GM12878 (cell line): Measurements from ENCODE around the gene DPRX. TPM values are rescaled to one million over a fixed set of nuclear protein-coding genes. Genes with fewer than 3 reads are reported as not detected.

Experiments
- ATAC-seq: fragments of 200-7000 bp; cut with Tn5 transposase; 3 replicates; pipeline ENCODE4 v1.9.1; 2020; ENCODE audit warnings: mild to moderate bottlenecking, moderate library complexity
- BruUV-seq: library from RNA; stranded (reverse); fragments of 400-500 nt; replicated peaks from 2 replicates; lab custom pipeline; 2021; lab: Mats Ljungman, UMichigan
- CTCF ChIA-PET: fragments of 300-600 bp; sonication (Branson Sonifier 250); formaldehyde crosslinking; extraction: SDS; loops from one replicate; lab custom pipeline; 2021; ENCODE audit warnings: inconsistent platforms; lab: Yijun Ruan, JAX
- POLR2A ChIA-PET: fragments of 350-600 bp; formaldehyde crosslinking; extraction: SDS; loops from one replicate; lab custom pipeline; 2021; ENCODE audit warnings: inconsistent platforms; lab: Charles Lee
- RAD21 ChIA-PET: fragments of 300-600 bp; sonication (Branson Sonifier 250); formaldehyde crosslinking; loops from one replicate; lab custom pipeline; 2023; ENCODE audit warnings: antibody characterized with exemption; ENCODE audit not compliant: unreplicated experiment; lab: Charles Lee
- SMC1A ChIA-PET: fragments of 300-600 bp; sonication (Branson Sonifier 250); formaldehyde crosslinking; loops from one replicate; lab custom pipeline; 2023; ENCODE audit not compliant: unreplicated experiment, uncharacterized antibody; lab: Charles Lee
- DNase-seq: peaks from one replicate; pipeline ENCODE4 v3.0.0-alpha.2; 2011; ENCODE audit warnings: low read depth, low spot score
- FAIRE-seq: peaks from 3 replicates; lab custom pipeline; 2011; peaks lifted over from hg19 to GRCh38; lab: Jason Lieb, UNC
- H2AFZ ChIP-seq: 2 replicates; pipeline ENCODE4 v1.6.0; 2011; ENCODE audit warnings: low read depth, low read length, control low read depth; ENCODE audit not compliant: control insufficient read depth
- H3K27ac ChIP-seq: 2 replicates; pipeline ENCODE4 v1.5.1; 2011; ENCODE audit warnings: control low read depth; ENCODE audit not compliant: control insufficient read depth, insufficient read depth
- H3K27me3 ChIP-seq, 2 experiments: replicated peaks in 1 of 2; 2 replicates each; pipeline versions ENCODE4 v1.6.0 to v1.6.1; 2011; ENCODE audit warnings: low read length in 1 of 2; ENCODE audit not compliant: control insufficient read depth in 2 of 2, insufficient read depth in 2 of 2
- H3K36me3 ChIP-seq, 2 experiments: 2 replicates each; pipeline ENCODE4 v1.5.1; 2011; ENCODE audit warnings: low read length in 1 of 2; ENCODE audit not compliant: control insufficient read depth in 2 of 2, insufficient read depth in 2 of 2
- H3K4me1 ChIP-seq: 2 replicates; pipeline ENCODE4 v1.6.1; 2011; ENCODE audit warnings: mild to moderate bottlenecking, low read length, moderate library complexity, mixed read lengths; ENCODE audit not compliant: control insufficient read depth, insufficient read depth
- H3K4me2 ChIP-seq: 2 replicates; pipeline ENCODE4 v1.6.0; 2011; ENCODE audit warnings: control low read depth; ENCODE audit not compliant: control insufficient read depth, insufficient read depth
- H3K4me3 ChIP-seq: fragments of 200-600 bp; sonication (generic); 2 replicates; pipeline ENCODE4 v1.5.1; 2016
- H3K79me2 ChIP-seq: 2 replicates; pipeline ENCODE4 v1.6.0; 2011; ENCODE audit warnings: low read length; ENCODE audit not compliant: control insufficient read depth, insufficient read depth
- H3K9ac ChIP-seq: 2 replicates; pipeline ENCODE4 v1.8.0; 2011; ENCODE audit warnings: low read length, control low read depth, mixed read lengths; ENCODE audit not compliant: control insufficient read depth, insufficient read depth
- H3K9me3 ChIP-seq: replicated peaks from 3 replicates; pipeline ENCODE4 v1.5.1; 2011; ENCODE audit warnings: mild to moderate bottlenecking, low read length; ENCODE audit not compliant: control insufficient read depth, insufficient read depth
- H4K20me1 ChIP-seq: 2 replicates; pipeline ENCODE4 v1.6.0; 2011; ENCODE audit not compliant: control insufficient read depth, insufficient read depth
- CBFB ChIP-seq: IDR thresholded peaks from 2 replicates; pipeline ENCODE4 v1.6.1; 2016; ENCODE audit warnings: antibody characterized with exemption, low read depth
- CEBPB ChIP-seq, 2 experiments: fragments of 150-350 bp in 1 of 2; IDR thresholded peaks; 2 replicates each; pipeline ENCODE4 v1.6.1; 2012 to 2014; ENCODE audit warnings: low read depth in 2 of 2, low read length in 2 of 2, borderline replicate concordance in 1 of 2, inconsistent platforms in 1 of 2
- CHD1 ChIP-seq: IDR thresholded peaks from 2 replicates; pipeline ENCODE4 v1.6.1; 2012; ENCODE audit warnings: low read depth, low read length, improper control_type of control experiment
- EED ChIP-seq: sonication (generic); IDR thresholded peaks from 2 replicates; pipeline ENCODE4 v1.6.1; 2016; ENCODE audit warnings: antibody characterized with exemption, low read depth
- NFYA ChIP-seq: IDR thresholded peaks from 2 replicates; pipeline ENCODE4 v1.6.1; 2011; ENCODE audit warnings: low read depth, mild to moderate bottlenecking, low read length, improper control_type of control experiment, borderline replicate concordance
- PAX5 ChIP-seq: IDR thresholded peaks from 2 replicates; pipeline ENCODE4 v1.6.1; 2011; ENCODE audit warnings: low read depth, low read length, borderline replicate concordance
- POLR2A ChIP-seq: IDR thresholded peaks from 2 replicates; pipeline ENCODE4 v1.6.1; 2011; ENCODE audit warnings: low read depth, mild to moderate bottlenecking, low read length
- RELA ChIP-seq: fragments of 450-650 bp; IDR thresholded peaks from 2 replicates; pipeline ENCODE4 v1.8.0; 2014; ENCODE audit warnings: borderline replicate concordance; ENCODE audit not compliant: partially characterized antibody
- SIN3A ChIP-seq: IDR thresholded peaks from 2 replicates; pipeline ENCODE4 v1.6.1; 2012; ENCODE audit warnings: low read depth, low read length, improper control_type of control experiment
- SMAD1 ChIP-seq: fragments of 450-650 bp; IDR thresholded peaks from 2 replicates; pipeline ENCODE4 v1.6.1; 2018; ENCODE audit warnings: mild to moderate bottlenecking, low read depth; ENCODE audit not compliant: partially characterized antibody
- SMC3 ChIP-seq: IDR thresholded peaks from 2 replicates; pipeline ENCODE4 v1.6.1; 2011; ENCODE audit warnings: low read length, improper control_type of control experiment, borderline replicate concordance
- STAT3 ChIP-seq: IDR thresholded peaks from 2 replicates; pipeline ENCODE4 v1.6.1; 2011; ENCODE audit warnings: low read depth, low read length, improper control_type of control experiment
- TARDBP ChIP-seq: IDR thresholded peaks from 2 replicates; pipeline ENCODE4 v1.6.1; 2016; ENCODE audit warnings: borderline replicate concordance
- ZBED1 ChIP-seq: IDR thresholded peaks from 2 replicates; pipeline ENCODE4 v1.6.1; 2016; ENCODE audit warnings: borderline replicate concordance
- ZNF622 ChIP-seq: fragments of 450-650 bp; IDR thresholded peaks from 2 replicates; pipeline ENCODE4 v1.6.1; 2017; ENCODE audit warnings: mild to moderate bottlenecking, inconsistent platforms
- WGBS: methylation state at CpG from one replicate; pipeline ENCODE4 v1.1.6; 2016; ENCODE audit warnings: low lambda C conversion rate; ENCODE audit not compliant: insufficient replicate concordance, insufficient coverage; ENCODE audit errors: missing lambda C conversion rate; 5-methylcytosine and 5-hydroxymethylcytosine counted together
- in situ Hi-C: fragments of 300-500 bp; cut with MboI; formaldehyde crosslinking; loops from 9 replicates; pipeline ENCODE4 v1.14.3; 2018; ENCODE audit warnings: mixed read lengths
- intact Hi-C: fragments of 100-400 bp; cut with micrococcal nuclease; formaldehyde crosslinking; loops from one replicate; pipeline ENCODE4 v1.14.2; 2022; ENCODE audit not compliant: unreplicated experiment
- polyA plus RNA-seq, 11 experiments: library from polyadenylated mRNA; depleted of rRNA in 4 of 11; unstranded in 6 of 11; stranded (reverse) in 5 of 11; fragments of >200 nt; fragmentation: Nextera tagmentation in 4 of 11; fragmentation: Illumina TruSeq in 1 of 11; extraction: Ambion mirVana in 4 of 11; extraction: Trizol in 1 of 11; gene quantifications; 1 replicate in 1 of 11; 2 replicates in 10 of 11; pipeline versions ENCODE4 v1.2.1 to v1.2.3, GENCODE V29; 2011 to 2016; ENCODE audit warnings: inconsistent platforms in 2 of 11, missing spikeins in 2 of 11, low read depth in 1 of 11
- total RNA-seq, 4 experiments: library from RNA; depleted of rRNA in 3 of 4; stranded (reverse); fragments of >200 nt in 3 of 4; fragmentation: Illumina TruSeq in 1 of 4; extraction: Trizol in 1 of 4; gene quantifications; 2 replicates each; pipeline versions ENCODE4 v1.2.1 to v1.2.3, GENCODE V29; 2013 to 2021
- TF ChIP-seq, protein P1 (sequence below): fragments of 450-650 bp; IDR thresholded peaks from 2 replicates; pipeline ENCODE4 v1.6.1; 2017; ENCODE audit warnings: low read depth, mild to moderate bottlenecking, moderate library complexity
- TF ChIP-seq, protein P2 (sequence below): IDR thresholded peaks from 2 replicates; pipeline ENCODE4 v1.6.1; 2012; ENCODE audit warnings: low read length, inconsistent platforms
- TF ChIP-seq, protein P3 (sequence below): IDR thresholded peaks from 2 replicates; pipeline ENCODE4 v1.6.1; 2011; ENCODE audit warnings: borderline replicate concordance, low read depth, mild to moderate bottlenecking, moderate library complexity, mixed read lengths, low read length; ENCODE audit not compliant: insufficient read depth; ENCODE audit errors: extremely low read length
- TF ChIP-seq, protein P4 (sequence below): IDR thresholded peaks from 2 replicates; pipeline ENCODE4 v1.6.1; 2011; ENCODE audit warnings: mild to moderate bottlenecking, low read depth, low read length, moderate library complexity; ENCODE audit not compliant: insufficient replicate concordance

The DPRX gene
- total and polyA plus RNA-seq, 10 of the 15 experiments (the other 5 are each of a cell fraction or from before 2014, with no cell fraction given): not detected

DNA sequence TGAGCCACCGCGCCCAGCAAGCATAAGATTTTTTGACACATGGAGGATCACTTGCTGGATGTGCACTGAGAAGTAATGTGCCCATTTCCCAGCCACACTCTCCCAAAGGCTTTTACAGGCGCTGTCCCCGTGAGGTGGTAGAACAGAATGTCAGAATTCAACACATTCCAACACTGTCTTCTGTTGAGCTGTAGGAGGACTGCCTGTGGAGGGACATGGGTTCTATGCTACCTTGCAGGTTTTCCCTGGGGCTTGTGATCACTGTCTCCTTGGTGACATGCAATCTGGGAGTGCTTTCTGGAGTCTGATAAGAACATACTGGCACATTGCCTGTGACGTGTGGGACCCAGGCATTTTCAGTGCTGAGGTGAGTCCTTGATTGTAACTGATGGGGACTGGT lies 38.5 kb downstream of the DPRX start:
- 68% methylated on average over 5 of the region's 5 CpGs for WGBS
- no peak for FAIRE-seq
- BruUV-seq: no TSS peak

More for the DNA sequence above, 38.5 kb downstream of the DPRX start:
- no peaks in the 10 kb centered on the region for H3K27me3 ChIP-seq
- H3K4me2 ChIP-seq: no peak overlapping the region
- no peak overlapping the region for H3K4me3 ChIP-seq
- no peaks in the 10 kb centered on the region for H3K4me1 ChIP-seq
- ChIA-PET RAD21 (no interaction called here), SMC1A (no interaction called here), POLR2A (no interaction called here), CTCF (no interaction called here)
- intact Hi-C loops (no loop called here), in situ Hi-C loops (no loop called here)
- no peaks in the 10 kb centered on the region for H3K79me2 ChIP-seq
- no peaks in the 10 kb centered on the region for H3K36me3 ChIP-seq
- H2AFZ ChIP-seq: no peak overlapping the region
- no peaks in the 10 kb centered on the region for H4K20me1 ChIP-seq
- DNase-seq (no peak), ATAC-seq (no peak)
- H3K9me3 ChIP-seq: no peaks in the 10 kb centered on the region; the same call in 1 of the 3 replicates
- no peak overlapping the region for H3K9ac ChIP-seq
- H3K27ac ChIP-seq: no peak overlapping the region
- TF ChIP-seq, protein P1, sequence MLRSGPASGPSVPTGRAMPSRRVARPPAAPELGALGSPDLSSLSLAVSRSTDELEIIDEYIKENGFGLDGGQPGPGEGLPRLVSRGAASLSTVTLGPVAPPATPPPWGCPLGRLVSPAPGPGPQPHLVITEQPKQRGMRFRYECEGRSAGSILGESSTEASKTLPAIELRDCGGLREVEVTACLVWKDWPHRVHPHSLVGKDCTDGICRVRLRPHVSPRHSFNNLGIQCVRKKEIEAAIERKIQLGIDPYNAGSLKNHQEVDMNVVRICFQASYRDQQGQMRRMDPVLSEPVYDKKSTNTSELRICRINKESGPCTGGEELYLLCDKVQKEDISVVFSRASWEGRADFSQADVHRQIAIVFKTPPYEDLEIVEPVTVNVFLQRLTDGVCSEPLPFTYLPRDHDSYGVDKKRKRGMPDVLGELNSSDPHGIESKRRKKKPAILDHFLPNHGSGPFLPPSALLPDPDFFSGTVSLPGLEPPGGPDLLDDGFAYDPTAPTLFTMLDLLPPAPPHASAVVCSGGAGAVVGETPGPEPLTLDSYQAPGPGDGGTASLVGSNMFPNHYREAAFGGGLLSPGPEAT: no peak
- TF ChIP-seq ZNF622 (no peak), PAX5 (no peak), STAT3 (no peak), TARDBP (no peak), EED (no peak), SMAD1 (no peak), SIN3A (no peak), CBFB (no peak), POLR2A (no peak), CEBPB (IDR thresholded peaks at IDR 0.05; ENCODE audit: borderline replicate concordance in 1 of 2, low read depth in 2 of 2, low read length in 2 of 2) (no peak), RELA (no peak), ZBED1 (no peak), CHD1 (no peak), NFYA (no peak), SMC3 (no peak)
- TF ChIP-seq, protein P2, sequence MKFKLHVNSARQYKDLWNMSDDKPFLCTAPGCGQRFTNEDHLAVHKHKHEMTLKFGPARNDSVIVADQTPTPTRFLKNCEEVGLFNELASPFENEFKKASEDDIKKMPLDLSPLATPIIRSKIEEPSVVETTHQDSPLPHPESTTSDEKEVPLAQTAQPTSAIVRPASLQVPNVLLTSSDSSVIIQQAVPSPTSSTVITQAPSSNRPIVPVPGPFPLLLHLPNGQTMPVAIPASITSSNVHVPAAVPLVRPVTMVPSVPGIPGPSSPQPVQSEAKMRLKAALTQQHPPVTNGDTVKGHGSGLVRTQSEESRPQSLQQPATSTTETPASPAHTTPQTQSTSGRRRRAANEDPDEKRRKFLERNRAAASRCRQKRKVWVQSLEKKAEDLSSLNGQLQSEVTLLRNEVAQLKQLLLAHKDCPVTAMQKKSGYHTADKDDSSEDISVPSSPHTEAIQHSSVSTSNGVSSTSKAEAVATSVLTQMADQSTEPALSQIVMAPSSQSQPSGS: no peak
- TF ChIP-seq, protein P3, sequence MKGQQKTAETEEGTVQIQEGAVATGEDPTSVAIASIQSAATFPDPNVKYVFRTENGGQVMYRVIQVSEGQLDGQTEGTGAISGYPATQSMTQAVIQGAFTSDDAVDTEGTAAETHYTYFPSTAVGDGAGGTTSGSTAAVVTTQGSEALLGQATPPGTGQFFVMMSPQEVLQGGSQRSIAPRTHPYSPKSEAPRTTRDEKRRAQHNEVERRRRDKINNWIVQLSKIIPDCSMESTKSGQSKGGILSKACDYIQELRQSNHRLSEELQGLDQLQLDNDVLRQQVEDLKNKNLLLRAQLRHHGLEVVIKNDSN: no peak
- TF ChIP-seq, protein P4, sequence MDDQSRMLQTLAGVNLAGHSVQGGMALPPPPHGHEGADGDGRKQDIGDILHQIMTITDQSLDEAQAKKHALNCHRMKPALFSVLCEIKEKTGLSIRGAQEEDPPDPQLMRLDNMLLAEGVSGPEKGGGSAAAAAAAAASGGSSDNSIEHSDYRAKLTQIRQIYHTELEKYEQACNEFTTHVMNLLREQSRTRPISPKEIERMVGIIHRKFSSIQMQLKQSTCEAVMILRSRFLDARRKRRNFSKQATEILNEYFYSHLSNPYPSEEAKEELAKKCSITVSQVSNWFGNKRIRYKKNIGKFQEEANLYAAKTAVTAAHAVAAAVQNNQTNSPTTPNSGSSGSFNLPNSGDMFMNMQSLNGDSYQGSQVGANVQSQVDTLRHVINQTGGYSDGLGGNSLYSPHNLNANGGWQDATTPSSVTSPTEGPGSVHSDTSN: no peak
